Measurements from ENCODE around the gene FAM163A.
"Not testable (repeated sequence)": the region's sequence is repeated elsewhere in the genome, so short reads cannot be mapped to it uniquely, and the experiment has no call there.

FAM163A gene

GRCh38 chr1:179848233-179848632, 105.1 kb downstream of the FAM163A start:
- no peak overlapping the region for H3K9ac ChIP-seq (ENCODE audit: low read depth, low read length, poor library complexity, severe bottlenecking)
- no peak for TF ChIP-seq EZH2phosphoT487 (IDR thresholded peaks at IDR 0.05; ENCODE audit: borderline replicate concordance)
- TF ChIP-seq CTCF (conservative IDR thresholded peaks at IDR 0.05; ENCODE audit: low read length): no peak
- H3K27me3 ChIP-seq (ENCODE audit: insufficient read depth, low read length, poor library complexity, severe bottlenecking): no peaks in the 10 kb centered on the region
- no peaks in the 10 kb centered on the region for H3F3A ChIP-seq (ENCODE audit: low read depth)
- no peak overlapping the region for H3K4me2 ChIP-seq (ENCODE audit: low read depth, low read length, poor library complexity, severe bottlenecking)
- H2AFZ ChIP-seq (ENCODE audit: low read length): no peak overlapping the region
- H3K4me1 ChIP-seq (ENCODE audit: insufficient read depth, low read length, poor library complexity, severe bottlenecking): no peaks in the 10 kb centered on the region
- H3K36me3 ChIP-seq (ENCODE audit: insufficient read depth, low read length): peaks cover 25% of the 10 kb centered on the region; the same call in 1 of the 2 replicates
- no peak overlapping the region for H3K4me3 ChIP-seq (ENCODE audit: low read length, poor library complexity, severe bottlenecking)
- no peaks in the 10 kb centered on the region for H3K79me2 ChIP-seq (ENCODE audit: insufficient read depth, low read length)
- no peaks in the 10 kb centered on the region for H3K9me2 ChIP-seq (replicated peaks; ENCODE audit: low read depth, low read length)
- no peaks in the 10 kb centered on the region for H4K20me1 ChIP-seq (ENCODE audit: insufficient read depth, low read length, poor library complexity, severe bottlenecking)
- no peaks in the 10 kb centered on the region for H3K9me3 ChIP-seq (ENCODE audit: insufficient read depth, low read depth, low read length)

- Histone ChIP-seq H3K9me3 (ENCODE audit: insufficient read depth, low read depth, low read length) (no peaks in the 10 kb centered on the region), H3K27me3 (ENCODE audit: insufficient read depth, low read length, poor library complexity, severe bottlenecking) (no peaks in the 10 kb centered on the region), H3K9ac (ENCODE audit: low read depth, low read length, poor library complexity, severe bottlenecking) (no peak overlapping the region), H2AFZ (ENCODE audit: low read length) (no peak overlapping the region), H3K4me1 (ENCODE audit: insufficient read depth, low read length, poor library complexity, severe bottlenecking) (no peaks in the 10 kb centered on the region), H3F3A (ENCODE audit: low read depth) (no peaks in the 10 kb centered on the region), H4K20me1 (ENCODE audit: insufficient read depth, low read length, poor library complexity, severe bottlenecking) (no peaks in the 10 kb centered on the region), H3K79me2 (ENCODE audit: insufficient read depth, low read length) (no peaks in the 10 kb centered on the region), H3K4me3 (ENCODE audit: low read length, poor library complexity, severe bottlenecking) (no peak overlapping the region), H3K36me3 (ENCODE audit: insufficient read depth, low read length) (peaks cover 11% of the 10 kb centered on the region; the same call in 1 of the 2 replicates), H3K4me2 (ENCODE audit: low read depth, low read length, poor library complexity, severe bottlenecking) (no peak overlapping the region), H3K9me2 (replicated peaks; ENCODE audit: low read depth, low read length) (no peaks in the 10 kb centered on the region)
- TF ChIP-seq EZH2phosphoT487 (IDR thresholded peaks at IDR 0.05; ENCODE audit: borderline replicate concordance) (no peak), CTCF (conservative IDR thresholded peaks at IDR 0.05; ENCODE audit: low read length) (no peak)
Measured at GRCh38 chr1:179853102-179853501, 110.0 kb downstream of the FAM163A start.

- not testable (repeated sequence) for H3K4me3 ChIP-seq (ENCODE audit: low read length, poor library complexity, severe bottlenecking); H3F3A ChIP-seq (ENCODE audit: low read depth); H3K4me2 ChIP-seq (ENCODE audit: low read depth, low read length, poor library complexity, severe bottlenecking); H3K9ac ChIP-seq (ENCODE audit: low read depth, low read length, poor library complexity, severe bottlenecking); H3K79me2 ChIP-seq (ENCODE audit: insufficient read depth, low read length); H2AFZ ChIP-seq (ENCODE audit: low read length); H3K9me3 ChIP-seq (ENCODE audit: insufficient read depth, low read depth, low read length); H4K20me1 ChIP-seq (ENCODE audit: insufficient read depth, low read length, poor library complexity, severe bottlenecking); H3K9me2 ChIP-seq (replicated peaks; ENCODE audit: low read depth, low read length); H3K36me3 ChIP-seq (ENCODE audit: insufficient read depth, low read length); H3K4me1 ChIP-seq (ENCODE audit: insufficient read depth, low read length, poor library complexity, severe bottlenecking); H3K27me3 ChIP-seq (ENCODE audit: insufficient read depth, low read length, poor library complexity, severe bottlenecking)
Measured at GRCh38 chr1:179855831-179856230, 112.7 kb downstream of the FAM163A start.

- Histone ChIP-seq H3K9ac (ENCODE audit: low read depth, low read length, poor library complexity, severe bottlenecking) (no peak overlapping the region), H3K27me3 (ENCODE audit: insufficient read depth, low read length, poor library complexity, severe bottlenecking) (no peaks in the 10 kb centered on the region), H2AFZ (ENCODE audit: low read length) (no peak overlapping the region), H3F3A (ENCODE audit: low read depth) (no peaks in the 10 kb centered on the region), H3K4me3 (ENCODE audit: low read length, poor library complexity, severe bottlenecking) (no peak overlapping the region), H3K9me2 (replicated peaks; ENCODE audit: low read depth, low read length) (no peaks in the 10 kb centered on the region), H3K36me3 (ENCODE audit: insufficient read depth, low read length) (no peaks in the 10 kb centered on the region), H3K9me3 (ENCODE audit: insufficient read depth, low read depth, low read length) (no peaks in the 10 kb centered on the region), H3K4me1 (ENCODE audit: insufficient read depth, low read length, poor library complexity, severe bottlenecking) (no peaks in the 10 kb centered on the region), H3K79me2 (ENCODE audit: insufficient read depth, low read length) (no peaks in the 10 kb centered on the region), H3K4me2 (ENCODE audit: low read depth, low read length, poor library complexity, severe bottlenecking) (no peak overlapping the region), H4K20me1 (ENCODE audit: insufficient read depth, low read length, poor library complexity, severe bottlenecking) (no peaks in the 10 kb centered on the region)
- TF ChIP-seq EZH2phosphoT487 (IDR thresholded peaks at IDR 0.05; ENCODE audit: borderline replicate concordance): no peak
- TF ChIP-seq CTCF (conservative IDR thresholded peaks at IDR 0.05; ENCODE audit: low read length): no peak
Measured at GRCh38 chr1:179856296-179856695, 113.2 kb downstream of the FAM163A start.
